SK-N-MC (cell line): ENCODE measurements around the gene AP4S1.

Source experiments
- EZH2 ChIP-seq: fragments of 200-600 bp; sonication (generic); IDR thresholded peaks from one replicate; pipeline ENCODE4 v1.6.1; 2017; ENCODE audit warnings: antibody characterized with exemption
- POLR2AphosphoS5 ChIP-seq: IDR thresholded peaks from 2 replicates; pipeline ENCODE4 v1.6.1; 2012; ENCODE audit warnings: mild to moderate bottlenecking, low read depth, low read length, borderline replicate concordance

DNA sequence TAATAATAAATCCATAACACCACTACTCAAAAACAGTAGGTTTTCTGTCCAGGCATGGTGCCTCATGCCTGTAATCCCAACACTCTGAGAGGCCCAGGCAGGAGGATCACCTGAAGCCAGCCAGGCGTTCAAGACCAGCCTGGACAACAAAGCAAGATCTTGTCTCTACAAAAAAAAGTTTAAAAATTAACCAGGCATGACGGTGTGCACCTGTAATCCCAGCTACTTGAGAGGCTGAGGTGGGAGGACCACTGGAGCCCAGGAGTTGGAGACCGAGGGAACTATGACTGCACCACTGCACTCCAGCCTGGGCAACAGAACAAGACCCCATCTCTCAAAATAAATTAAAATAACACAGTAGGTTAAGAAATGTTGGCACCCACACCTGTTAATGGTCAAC is 44.5 kb upstream of the AP4S1 start:
- no peak for TF ChIP-seq EZH2
- TF ChIP-seq POLR2AphosphoS5, result no peak
